B cell (primary cell): ENCODE data around the gene PRH2. TPM values are rescaled to one million over a fixed set of nuclear protein-coding genes. Genes with fewer than 3 reads are reported as not detected.

Experiments
- ATAC-seq: fragments of 200-7000 bp; cut with Tn5 transposase; one replicate; pipeline ENCODE4 v1.10.0; 2021; ENCODE audit warnings: low read depth, mild to moderate bottlenecking, moderate number of reproducible peaks, moderate library complexity
- CTCF ChIA-PET: fragments of 350-600 bp; sonication (Branson Sonifier 250); formaldehyde crosslinking; loops from one replicate; lab custom pipeline; 2021; ENCODE audit warnings: antibody characterized with exemption, inconsistent platforms; lab: Charles Lee
- POLR2A ChIA-PET: fragments of 350-600 bp; sonication (Branson Sonifier 250); formaldehyde crosslinking; loops from one replicate; lab custom pipeline; 2021; ENCODE audit warnings: antibody characterized with exemption; lab: Charles Lee
- DNase-seq: peaks from one replicate; pipeline ENCODE4 v3.0.0; 2013
- H2AFZ ChIP-seq: 2 replicates; pipeline ENCODE4 v1.6.1; 2012; ENCODE audit warnings: mild to moderate bottlenecking, low read depth, low read length; ENCODE audit not compliant: insufficient read depth, poor library complexity, severe bottlenecking
- H3K27ac ChIP-seq, 2 donors: 1 replicate in 1 of 2; 2 replicates in 1 of 2; pipeline ENCODE4 v1.5.1; 2012 to 2013; ENCODE audit warnings: low read length in 2 of 2, mild to moderate bottlenecking in 2 of 2, moderate library complexity in 1 of 2
- H3K27me3 ChIP-seq, 4 experiments: fragments of 200-600 bp in 1 of 4; sonication (generic) in 1 of 4; replicated peaks in 1 of 4; 1 replicate in 2 of 4; 2 replicates in 2 of 4; pipeline versions ENCODE4 v1.6.1 to v1.7.0; 2013 to 2016; ENCODE audit warnings: low read length in 3 of 4, mild to moderate bottlenecking in 2 of 4, mixed read lengths in 1 of 4, moderate library complexity in 1 of 4; ENCODE audit not compliant: insufficient read depth in 4 of 4, control insufficient read depth in 3 of 4; ENCODE audit errors: control extremely low read depth in 1 of 4
- H3K36me3 ChIP-seq, 2 experiments: replicated peaks in 1 of 2; 1 replicate in 1 of 2; 2 replicates in 1 of 2; pipeline versions ENCODE4 v1.6.1 to v1.7.1; 2013; ENCODE audit warnings: low read length in 1 of 2; ENCODE audit not compliant: insufficient read depth in 2 of 2, control insufficient read depth in 1 of 2; ENCODE audit errors: control extremely low read depth in 1 of 2, extremely low read depth in 1 of 2
- H3K4me1 ChIP-seq, 2 donors: fragments of 200-600 bp in 1 of 2; sonication (generic) in 1 of 2; 1 replicate in 1 of 2; 2 replicates in 1 of 2; pipeline versions ENCODE4 v1.5.1 to v1.6.1; 2013 to 2017; ENCODE audit warnings: low read length in 2 of 2; ENCODE audit not compliant: control insufficient read depth in 2 of 2, insufficient read depth in 2 of 2
- H3K4me2 ChIP-seq: replicated peaks from 2 replicates; pipeline ENCODE3; 2012; ENCODE audit warnings: mild to moderate bottlenecking, low read depth, low read length; ENCODE audit not compliant: poor library complexity, severe bottlenecking
- H3K4me3 ChIP-seq, 5 experiments: fragments of 200-600 bp in 1 of 5; sonication (generic) in 1 of 5; 1 replicate in 3 of 5; 2 replicates in 2 of 5; pipeline versions ENCODE4 v1.5.1 to v1.7.0; 2011 to 2016; ENCODE audit warnings: low read length in 4 of 5, mild to moderate bottlenecking in 4 of 5, low read depth in 2 of 5, control low read depth in 1 of 5, moderate library complexity in 1 of 5; ENCODE audit not compliant: insufficient read depth in 1 of 5; ENCODE audit errors: control extremely low read depth in 1 of 5, extremely low read depth in 1 of 5
- H3K79me2 ChIP-seq: fragments of 200-600 bp; sonication (generic); one replicate; pipeline ENCODE4 v1.6.0; 2016; ENCODE audit warnings: low read length; ENCODE audit not compliant: control insufficient read depth, insufficient read depth
- H3K9ac ChIP-seq: fragments of 200-600 bp; sonication (generic); 2 replicates; pipeline ENCODE4 v1.6.1; 2017; ENCODE audit warnings: mild to moderate bottlenecking, low read length, moderate library complexity
- H3K9me3 ChIP-seq, 3 donors: one replicate each; pipeline versions ENCODE4 v1.6.1 to v1.7.1; 2013; ENCODE audit warnings: low read length in 2 of 3; ENCODE audit not compliant: control insufficient read depth in 2 of 3, insufficient read depth in 1 of 3; ENCODE audit errors: control extremely low read depth in 1 of 3
- H4K20me1 ChIP-seq: 2 replicates; pipeline ENCODE4 v1.6.0; 2012; ENCODE audit warnings: mild to moderate bottlenecking, low read length; ENCODE audit not compliant: insufficient read depth, control insufficient read depth, poor library complexity, severe bottlenecking
- H3K27ac Mint-ChIP-seq: one replicate; pipeline ENCODE4 v1.8.0; 2021; ENCODE audit warnings: mixed read lengths
- H3K27me3 Mint-ChIP-seq: one replicate; pipeline ENCODE4 v1.8.0; 2021; ENCODE audit warnings: mixed read lengths
- H3K4me1 Mint-ChIP-seq: one replicate; pipeline ENCODE4 v1.8.0; 2021; ENCODE audit warnings: mixed read lengths
- H3K4me3 Mint-ChIP-seq: one replicate; pipeline ENCODE4 v1.8.0; 2021; ENCODE audit warnings: mixed read lengths
- H3K9me3 Mint-ChIP-seq: one replicate; pipeline ENCODE4 v1.8.0; 2022; ENCODE audit warnings: mixed read lengths; ENCODE audit not compliant: insufficient read depth
- CTCF ChIP-seq: fragments of 200-600 bp; IDR thresholded peaks from one replicate; pipeline ENCODE4 v1.8.0; 2022; ENCODE audit warnings: antibody characterized with exemption, mild to moderate bottlenecking
- EZH2 ChIP-seq: IDR thresholded peaks from 2 replicates; pipeline ENCODE4 v1.6.1; 2012; ENCODE audit warnings: borderline replicate concordance, low read depth, mild to moderate bottlenecking, moderate library complexity, low read length; ENCODE audit not compliant: insufficient read depth, poor library complexity, severe bottlenecking
- WGBS: methylation state at CpG from one replicate; pipeline ENCODE4 v1.1.5; 2013; ENCODE audit warnings: missing lambda C conversion rate; ENCODE audit not compliant: insufficient coverage; 5-methylcytosine and 5-hydroxymethylcytosine counted together
- intact Hi-C: fragments of 100-400 bp; cut with micrococcal nuclease; formaldehyde crosslinking; loops from one replicate; pipeline ENCODE4 v1.10.0; 2022
- polyA plus RNA-seq: library from polyadenylated mRNA; depleted of rRNA; stranded (reverse); fragments of >200 nt; gene quantifications from 2 replicates; pipeline ENCODE4 v1.2.3, GENCODE V29; 2012
- total RNA-seq, 2 donors: library from RNA; stranded (reverse); fragments of 120-200 nt in 1 of 2; gene quantifications; 1 replicate in 1 of 2; 2 replicates in 1 of 2; pipeline versions ENCODE4 v1.2.3 to v1.2.4, GENCODE V29; 2013 to 2022

The PRH2 gene
- total and polyA plus RNA-seq, 2 donors (not counting 1 experiment from before 2014, with no cell fraction given), result 2.6 TPM; not detected in 1

- H3K4me1 Mint-ChIP-seq, result no peaks in the 10 kb centered on the region
- H3K9ac ChIP-seq, result no peak overlapping the region
- POLR2A ChIA-PET, result no interaction called here
- peaks cover 6 to 32% (median 12%) of the 10 kb centered on the region in 3 donors for H3K9me3 ChIP-seq
- H3K79me2 ChIP-seq, result no peaks in the 10 kb centered on the region
- H3K36me3 ChIP-seq, result no peaks in the 10 kb centered on the region
- H3K4me3 ChIP-seq, result no peak overlapping the region
- H3K9me3 Mint-ChIP-seq, result peaks cover 18% of the 10 kb centered on the region
- no peak overlapping the region for H3K27ac ChIP-seq
- no peaks in the 10 kb centered on the region for H3K27me3 ChIP-seq
- H2AFZ ChIP-seq, result no peak overlapping the region
- no peaks in the 10 kb centered on the region for H4K20me1 ChIP-seq
- CTCF ChIA-PET, result no interaction called here
- DNase-seq, result no peak
- H3K4me2 ChIP-seq, result no peak overlapping the region
- H3K4me1 ChIP-seq, result no peaks in the 10 kb centered on the region
- H3K4me3 Mint-ChIP-seq, result no peak overlapping the region
- intact Hi-C loops, result no loop called here
- 83% methylated on average over 1 of the region's 4 CpGs for WGBS
- TF ChIP-seq EZH2, result no peak
- no peak for TF ChIP-seq CTCF
- ATAC-seq, result no peak
- no peaks in the 10 kb centered on the region for H3K27me3 Mint-ChIP-seq
- H3K27ac Mint-ChIP-seq, result no peak overlapping the region
These were observed 24.4 kb upstream of the PRH2 start for GRCh38 chr12:10904686-10905085.

DNA sequence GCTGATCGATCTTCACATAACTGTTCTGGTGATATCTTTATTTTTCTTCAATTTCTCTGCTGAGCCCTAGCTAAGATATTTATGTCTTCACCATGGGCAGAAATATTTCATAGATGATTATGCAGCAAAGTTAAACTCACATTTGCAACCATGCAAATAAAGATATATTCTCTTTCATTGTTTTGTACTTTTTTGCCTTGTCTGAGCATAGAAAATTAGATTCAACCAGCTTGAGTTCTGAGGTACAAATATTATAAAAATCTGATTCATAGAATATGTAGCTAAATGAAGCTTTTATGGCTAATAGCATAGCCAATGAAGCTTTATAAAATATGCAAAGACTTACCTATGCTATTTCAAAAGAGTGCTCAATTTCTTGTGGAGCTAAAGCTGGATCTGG, 19.6 kb upstream of the PRH2 start, which contains the start of gene TAS2R13:
Gene TAS2R13 (minus strand): TSS at position 101 of the 400 bp plus-strand sequence. CDS start 264 bp downstream, outside the sequence.
- H3K36me3 ChIP-seq, result no peaks in the 10 kb centered on the region
- DNase-seq (no peak), ATAC-seq (no peak)
- intact Hi-C loops, result no loop called here
- TF ChIP-seq CTCF (no peak), EZH2 (no peak)
- H4K20me1 ChIP-seq, result no peaks in the 10 kb centered on the region
- no peak within 1 kb of the TSS for H3K4me2 ChIP-seq
- Mint-ChIP-seq H3K4me3 (no peak within 1 kb of the TSS), H3K27me3 (no peaks in the 10 kb centered on the region), H3K9me3 (peaks cover 6% of the 10 kb centered on the region), H3K27ac (no peak within 1 kb of the TSS), H3K4me1 (no peaks in the 10 kb centered on the region)
- no peak within 1 kb of the TSS for H2AFZ ChIP-seq
- H3K4me3 ChIP-seq, result no peak within 1 kb of the TSS
- POLR2A ChIA-PET, result no interaction called here
- CTCF ChIA-PET, result no interaction called here
- no peak within 1 kb of the TSS for H3K27ac ChIP-seq
- no peaks in the 10 kb centered on the region for H3K4me1 ChIP-seq
- no peaks in the 10 kb centered on the region for H3K27me3 ChIP-seq
- no peak within 1 kb of the TSS for H3K9ac ChIP-seq
- WGBS, result no CpG with 5 or more reads among the region's 1 CpG
- no peaks in the 10 kb centered on the region for H3K79me2 ChIP-seq
- peaks cover 2 to 8% (median 5%) of the 10 kb centered on the region in 3 donors for H3K9me3 ChIP-seq
